ENCODE data around the gene MARK3.

- no peak for TF ChIP-seq HDGF (IDR thresholded peaks at IDR 0.05; ENCODE audit: borderline replicate concordance)
- no peak for TF ChIP-seq FOXA1 (IDR thresholded peaks at IDR 0.05)
- no peak for TF ChIP-seq ARNT (IDR thresholded peaks at IDR 0.05)
- TF ChIP-seq SP1 (IDR thresholded peaks at IDR 0.05), result no peak
Measured at GRCh38 chr14:103460415-103460814, 75.2 kb downstream of the MARK3 start.

Measured in HEK293T (cell line).